Stimulated activated CD4-positive, alpha-beta T cell treated with anti-CD3 and anti-CD28 coated beads, Interleukin-4, amount 100 ng/mL, for 24 hours (primary cell): ENCODE measurements around the gene MESP2.

Experiments used
- DNase-seq: peaks from one replicate; pipeline ENCODE4 v3.0.0-alpha.2; 2020

Gene MESP2, protein sequence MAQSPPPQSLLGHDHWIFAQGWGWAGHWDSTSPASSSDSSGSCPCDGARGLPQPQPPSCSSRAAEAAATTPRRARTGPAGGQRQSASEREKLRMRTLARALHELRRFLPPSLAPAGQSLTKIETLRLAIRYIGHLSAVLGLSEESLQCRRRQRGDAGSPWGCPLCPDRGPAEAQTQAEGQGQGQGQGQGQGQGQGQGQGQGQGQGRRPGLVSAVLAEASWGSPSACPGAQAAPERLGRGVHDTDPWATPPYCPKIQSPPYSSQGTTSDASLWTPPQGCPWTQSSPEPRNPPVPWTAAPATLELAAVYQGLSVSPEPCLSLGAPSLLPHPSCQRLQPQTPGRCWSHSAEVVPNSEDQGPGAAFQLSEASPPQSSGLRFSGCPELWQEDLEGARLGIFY

DNA sequence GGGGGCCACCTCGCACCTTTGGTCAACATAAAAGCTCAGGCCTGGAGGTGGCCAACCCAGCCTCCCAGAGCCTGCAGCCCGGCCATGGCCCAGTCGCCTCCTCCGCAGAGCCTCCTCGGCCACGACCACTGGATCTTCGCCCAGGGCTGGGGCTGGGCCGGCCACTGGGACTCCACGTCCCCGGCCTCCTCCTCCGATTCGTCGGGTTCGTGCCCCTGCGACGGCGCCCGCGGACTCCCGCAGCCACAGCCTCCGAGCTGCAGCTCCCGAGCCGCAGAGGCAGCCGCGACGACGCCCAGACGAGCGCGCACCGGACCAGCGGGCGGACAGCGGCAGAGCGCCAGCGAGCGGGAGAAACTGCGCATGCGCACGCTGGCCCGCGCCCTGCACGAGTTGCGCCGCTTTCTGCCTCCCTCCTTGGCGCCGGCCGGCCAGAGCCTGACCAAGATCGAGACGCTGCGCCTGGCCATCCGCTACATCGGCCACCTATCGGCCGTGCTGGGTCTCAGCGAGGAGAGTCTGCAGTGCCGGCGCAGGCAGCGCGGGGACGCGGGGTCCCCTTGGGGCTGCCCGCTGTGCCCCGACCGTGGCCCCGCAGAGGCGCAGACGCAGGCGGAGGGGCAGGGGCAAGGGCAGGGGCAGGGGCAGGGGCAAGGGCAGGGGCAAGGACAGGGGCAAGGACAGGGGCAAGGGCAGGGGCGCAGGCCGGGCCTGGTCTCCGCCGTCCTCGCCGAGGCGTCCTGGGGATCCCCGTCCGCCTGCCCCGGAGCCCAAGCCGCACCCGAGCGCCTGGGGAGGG, at the start of gene MESP2:
Gene MESP2 (plus strand): TSS at position 59 of the 799 bp plus-strand sequence. CDS start 26 bp downstream, at position 85.
- peak; percentile 41 for DNase-seq

DNA sequence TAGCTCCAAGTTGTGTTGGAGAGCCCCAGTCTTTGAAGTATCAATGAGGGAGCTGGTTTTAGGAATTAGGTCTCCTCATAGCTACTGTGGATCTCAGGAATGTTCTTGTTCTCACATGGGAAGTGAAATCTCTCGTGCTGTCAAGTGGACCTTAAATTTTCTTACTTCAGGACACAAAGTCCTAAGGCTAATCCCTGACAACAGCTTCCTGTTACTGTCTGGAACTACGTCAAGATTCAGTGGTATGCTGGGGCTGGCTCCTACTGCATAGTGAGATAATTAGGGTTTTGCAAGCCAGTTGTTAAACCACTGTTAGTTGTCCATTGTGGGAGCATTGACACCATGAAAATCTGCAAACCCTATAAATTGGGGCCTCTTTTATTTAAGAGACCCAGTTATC, 47.9 kb upstream of the MESP2 start:
- DNase-seq: no peak

DNA sequence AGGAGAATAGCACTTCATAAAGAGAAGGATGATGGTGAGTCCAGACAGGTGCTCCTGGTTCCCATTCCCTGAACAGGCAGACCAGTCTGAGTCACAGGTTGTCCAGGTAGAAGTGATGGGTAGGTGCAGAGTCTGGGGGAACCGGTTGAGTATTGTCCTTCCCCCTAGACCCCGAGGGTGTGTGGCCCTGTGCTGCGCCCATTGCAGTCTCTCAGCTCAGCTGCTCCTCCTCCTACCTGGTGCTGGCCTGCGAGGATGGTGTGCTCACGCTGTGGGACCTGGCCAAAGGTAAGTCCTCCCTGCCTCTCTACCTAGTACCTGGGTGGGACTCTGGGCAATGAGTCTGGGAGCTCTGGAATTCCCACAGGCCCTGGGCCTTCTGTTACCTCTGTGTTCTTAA, 44.9 kb upstream of the MESP2 start:
- no peak for DNase-seq

DNA sequence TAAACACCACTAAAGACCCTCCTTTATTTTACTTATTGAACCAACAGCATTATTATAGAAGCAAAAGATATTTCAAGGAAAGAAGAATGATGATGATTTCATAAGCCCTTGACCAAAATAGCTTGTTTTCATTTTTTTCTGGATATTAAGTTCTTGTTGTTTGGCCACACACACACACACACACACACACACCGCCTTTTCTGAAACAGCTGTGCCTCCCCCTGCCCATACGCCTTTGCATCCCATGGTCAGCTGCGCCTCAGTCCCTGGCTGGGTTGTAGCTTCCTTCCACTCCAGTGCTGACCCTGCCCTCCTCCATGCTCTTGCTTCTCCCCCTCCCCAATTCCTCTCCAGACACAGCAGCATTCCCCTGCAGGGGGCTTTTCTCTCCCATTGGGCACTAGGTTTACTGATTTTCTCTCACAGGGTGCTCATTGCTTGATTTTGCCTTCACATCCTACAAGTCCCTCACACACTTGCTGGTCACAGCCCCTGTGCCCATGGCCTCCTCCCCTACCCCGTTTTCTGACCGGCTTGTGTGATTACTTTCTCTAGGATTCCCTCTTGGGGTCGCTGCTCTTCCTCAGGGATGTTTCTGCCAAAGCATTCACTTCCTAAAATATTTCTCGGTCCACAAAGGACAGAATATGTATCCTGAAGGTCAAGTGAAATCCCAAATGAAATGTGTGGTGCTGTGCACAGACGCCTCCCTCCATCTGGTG, 43.5 kb upstream of the MESP2 start:
- DNase-seq: no peak

DNA sequence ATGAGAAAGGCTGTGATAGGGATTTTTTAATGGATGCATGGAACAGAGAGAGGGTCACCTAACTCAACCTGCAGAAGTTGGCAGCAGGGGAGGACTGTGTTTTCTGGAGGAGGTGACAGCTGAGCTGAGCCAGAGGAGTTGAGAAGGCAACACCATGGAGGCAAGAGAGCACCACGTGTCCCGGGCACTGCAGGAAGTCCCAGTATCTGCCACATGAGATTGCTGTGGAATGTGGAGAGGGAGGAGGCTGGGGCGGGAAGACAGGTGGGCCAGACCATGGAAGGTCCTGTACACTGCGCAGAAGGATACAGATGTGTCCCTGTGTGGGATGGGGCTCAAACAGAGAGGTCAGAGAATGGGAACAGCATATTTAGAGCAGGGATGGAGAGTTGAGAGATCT, 40.4 kb upstream of the MESP2 start:
- no peak for DNase-seq

DNA sequence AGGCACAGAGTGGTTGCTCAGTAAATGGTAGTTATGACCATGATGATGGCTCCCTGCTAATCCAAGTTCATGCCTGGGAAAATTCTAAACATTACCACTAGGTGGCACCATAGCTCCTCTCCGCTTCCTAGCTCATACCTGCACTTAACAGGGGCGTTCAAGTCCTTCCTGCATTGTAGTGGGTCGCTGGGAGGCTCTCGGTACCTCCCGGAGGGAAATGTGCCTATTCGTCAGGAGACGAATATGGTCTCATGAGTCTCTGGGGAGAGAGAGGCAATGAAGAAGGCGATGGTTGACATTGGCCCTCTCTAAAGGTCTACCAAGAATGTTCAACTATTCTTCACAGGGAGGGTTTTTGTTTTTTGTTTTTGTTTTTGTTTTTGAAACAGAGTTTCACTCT, 36.0 kb upstream of the MESP2 start:
- peak; percentile 71 for DNase-seq

DNA sequence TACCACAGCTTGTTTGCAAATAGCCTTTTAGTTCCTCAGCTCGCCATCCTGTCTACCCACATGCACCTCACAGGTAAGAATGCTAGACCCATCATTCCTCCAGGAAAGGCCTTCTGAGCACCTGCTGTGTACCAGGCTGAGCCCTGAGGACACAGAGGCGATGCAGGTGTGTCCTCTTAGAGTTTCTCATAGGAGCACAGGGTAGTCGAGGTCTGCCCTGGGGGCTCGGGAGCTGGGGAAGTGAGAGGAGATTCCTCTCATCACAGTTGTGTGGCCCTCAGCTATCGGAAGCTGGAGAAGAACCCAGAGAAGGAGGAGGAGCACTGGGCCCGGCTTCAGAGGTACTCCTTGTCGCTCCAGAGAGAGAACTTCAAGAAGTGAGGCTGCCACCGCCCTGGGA, 33.1 kb upstream of the MESP2 start:
- DNase-seq: no peak

DNA sequence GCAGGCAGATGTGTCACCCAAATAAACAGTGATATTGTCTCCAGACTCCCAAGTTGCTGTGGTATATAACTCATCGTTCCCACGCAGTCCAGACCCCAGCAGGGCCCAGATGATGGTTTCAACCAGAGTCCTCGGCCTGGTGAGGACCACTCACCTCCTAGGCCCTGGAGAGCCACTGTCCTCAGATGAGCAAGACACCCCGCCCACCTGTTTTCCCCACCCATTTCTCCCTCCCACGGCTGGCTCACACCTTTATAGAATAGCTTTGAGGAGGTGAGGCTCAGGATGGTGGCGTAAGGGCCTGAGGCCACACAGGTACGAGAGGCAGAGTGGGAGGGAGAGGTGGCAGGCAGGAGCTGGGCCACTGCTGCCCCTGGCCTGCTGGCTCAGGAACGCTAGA, 32.5 kb upstream of the MESP2 start:
- no peak for DNase-seq

DNA sequence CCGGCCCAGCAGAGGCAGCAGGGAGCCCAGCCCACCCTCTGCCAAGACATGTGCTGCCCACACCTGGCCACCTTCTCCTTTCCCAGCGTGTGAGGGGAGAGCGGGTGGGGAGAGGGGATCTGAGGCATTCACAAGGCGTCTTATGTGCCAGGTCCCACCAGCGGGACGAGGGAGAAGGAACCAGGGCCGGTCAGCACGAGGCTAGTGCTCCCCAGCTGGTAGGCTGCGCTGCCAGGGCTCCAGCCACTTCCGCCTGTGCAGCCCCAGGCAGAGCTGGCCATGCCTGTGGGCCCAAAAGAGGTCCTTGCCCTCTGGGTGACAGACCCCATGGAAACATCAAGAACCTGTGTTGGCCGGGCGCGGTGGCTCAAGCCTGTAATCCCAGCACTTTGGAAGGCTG, 31.0 kb upstream of the MESP2 start:
- DNase-seq: no peak

DNA sequence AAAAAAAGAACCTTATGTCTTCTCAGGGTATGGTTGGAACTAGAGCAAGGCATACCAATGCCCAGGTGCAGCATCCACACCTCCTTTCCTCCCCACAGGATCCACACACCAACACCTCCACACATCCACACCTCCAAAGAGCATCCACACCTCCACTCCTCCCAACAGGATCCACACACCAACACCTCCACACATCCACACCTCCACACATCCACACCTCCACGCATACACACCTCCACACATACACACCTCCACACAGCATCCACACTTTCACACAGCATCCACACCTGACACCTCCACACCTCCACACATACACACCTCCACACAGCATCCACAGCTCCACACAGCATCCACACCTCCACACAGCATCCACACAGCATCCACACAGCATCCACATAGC, 30.4 kb upstream of the MESP2 start:
- no peak for DNase-seq

DNA sequence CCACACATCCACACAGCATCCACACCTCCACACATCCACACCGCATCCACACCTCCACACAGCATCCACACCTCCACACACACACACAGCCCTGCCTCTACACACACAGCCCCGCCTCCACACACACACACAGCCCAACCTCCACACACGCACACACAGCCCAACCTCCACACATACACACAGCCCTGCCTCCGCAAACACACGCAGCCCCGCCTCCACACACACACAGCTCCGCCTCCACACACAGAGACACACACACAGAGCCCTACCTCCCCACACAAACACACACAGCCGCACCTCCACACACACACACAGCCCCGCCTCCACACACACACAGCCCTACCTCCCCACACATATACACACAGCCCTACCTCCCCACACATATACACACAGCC, 29.7 kb upstream of the MESP2 start:
- no peak for DNase-seq

DNA sequence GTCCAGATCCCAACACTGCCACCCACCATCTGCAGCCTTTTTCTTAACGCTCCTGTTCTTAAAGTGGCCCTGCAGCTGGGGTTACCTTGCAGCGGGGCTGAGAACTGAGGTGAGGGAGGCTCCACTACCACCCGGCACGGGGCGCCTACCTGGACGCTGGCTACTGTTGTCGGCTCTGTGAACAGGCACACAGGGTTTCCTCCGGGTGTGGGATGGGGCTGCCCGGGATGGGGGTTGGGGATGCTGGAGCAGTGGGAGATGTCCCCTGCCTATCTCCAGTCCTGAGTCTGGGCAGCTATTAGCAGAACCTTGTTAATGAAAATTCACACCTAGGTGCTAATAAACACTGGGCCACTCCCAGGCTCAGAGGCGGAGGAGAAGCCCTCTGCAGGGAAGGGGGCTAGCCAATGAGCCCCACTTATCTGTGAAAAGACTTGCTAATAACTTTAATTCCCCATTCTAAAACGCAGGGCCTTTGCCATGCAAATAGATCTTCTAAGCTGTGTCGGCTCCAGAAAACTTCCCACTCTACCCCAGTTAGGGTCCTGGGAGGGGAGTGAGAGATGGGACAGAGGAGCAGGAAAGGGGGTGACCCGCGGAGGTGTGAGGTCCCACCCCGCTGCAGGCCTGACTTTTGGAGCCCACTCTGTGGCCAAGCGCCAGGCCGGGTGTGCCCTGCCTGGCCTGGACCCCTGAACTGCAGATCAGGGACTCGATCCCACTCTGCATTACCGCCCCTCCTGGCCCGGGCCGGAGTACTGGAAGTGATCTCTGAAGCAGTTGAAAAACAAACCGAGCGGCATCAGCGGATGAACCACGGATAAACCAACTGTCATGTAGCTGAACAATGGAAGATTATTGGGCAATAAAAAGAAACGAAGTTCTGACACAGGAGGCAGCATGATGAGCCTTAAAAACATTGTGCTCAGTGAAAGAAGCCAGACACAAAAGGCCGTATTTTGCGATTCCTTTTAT, 28.1 kb upstream of the MESP2 start:
- no peak for DNase-seq

DNA sequence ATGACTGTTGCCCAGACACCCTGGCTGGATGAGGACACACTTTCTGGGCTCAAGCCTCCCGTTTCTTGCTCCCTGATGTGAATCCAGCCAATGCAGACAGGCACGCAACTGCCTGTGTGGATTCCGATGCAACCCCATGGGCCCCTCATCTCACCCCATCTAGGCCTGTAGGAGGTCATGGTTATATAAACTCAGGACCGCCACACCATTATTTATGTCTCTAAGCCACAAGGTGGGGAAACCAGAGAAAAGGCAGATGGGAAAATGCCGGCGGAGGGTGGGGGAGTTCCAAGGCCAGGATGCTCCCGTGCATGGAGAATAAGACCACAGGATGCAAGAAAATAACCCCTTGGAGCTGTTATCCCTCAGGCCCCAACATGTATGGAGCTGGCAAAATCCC, 27.1 kb upstream of the MESP2 start:
- DNase-seq: no peak

DNA sequence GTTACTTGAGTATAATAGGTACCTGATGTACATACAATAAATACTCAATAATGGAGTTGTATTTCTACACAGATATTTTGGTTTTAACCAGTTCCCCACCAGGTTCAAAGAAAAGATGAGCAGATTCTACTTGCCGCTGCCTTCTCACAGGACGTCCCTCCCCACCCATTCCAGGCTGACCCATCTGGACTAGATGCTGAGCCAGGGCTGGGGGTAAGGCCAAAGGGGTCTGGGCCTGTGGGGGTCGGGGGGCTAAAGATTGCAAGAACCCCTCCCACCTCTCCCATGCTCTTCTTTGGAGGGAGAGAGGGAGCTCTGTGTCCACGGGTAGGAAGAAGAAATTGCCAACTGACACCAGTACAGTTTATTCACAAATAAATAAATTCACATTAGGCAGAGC, 26.6 kb upstream of the MESP2 start:
- no peak for DNase-seq

DNA sequence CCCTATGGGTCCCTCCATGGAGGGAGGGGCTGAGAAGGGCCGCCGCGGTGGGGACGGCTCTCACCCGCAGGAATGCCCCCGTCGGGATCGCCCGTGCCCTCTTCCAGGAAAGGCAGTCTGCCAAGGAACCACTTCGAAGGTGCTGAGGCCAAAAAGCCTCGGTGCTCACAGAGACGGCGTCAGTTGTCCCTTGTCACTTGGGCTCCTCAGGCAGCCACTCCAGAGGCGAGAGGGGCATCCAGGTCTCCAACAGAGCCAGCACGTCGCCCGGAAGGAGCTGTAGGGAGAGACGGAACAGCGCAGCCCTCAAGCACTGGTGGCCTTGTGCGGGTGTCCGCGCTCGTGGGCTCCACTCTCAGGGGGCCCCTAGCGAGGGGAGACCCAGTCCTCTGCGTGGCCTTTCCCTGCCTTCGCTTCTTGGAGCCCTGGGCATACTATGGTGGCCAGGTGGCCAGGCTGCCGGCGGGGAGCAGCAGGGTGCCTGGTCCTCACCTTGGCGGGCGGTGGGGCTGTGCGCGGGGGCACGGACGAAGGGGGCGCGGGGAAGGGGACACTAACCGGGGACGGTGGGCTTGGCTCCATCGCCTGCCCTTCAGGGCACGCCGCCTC, 26.1 kb upstream of the MESP2 start:
- no peak for DNase-seq

DNA sequence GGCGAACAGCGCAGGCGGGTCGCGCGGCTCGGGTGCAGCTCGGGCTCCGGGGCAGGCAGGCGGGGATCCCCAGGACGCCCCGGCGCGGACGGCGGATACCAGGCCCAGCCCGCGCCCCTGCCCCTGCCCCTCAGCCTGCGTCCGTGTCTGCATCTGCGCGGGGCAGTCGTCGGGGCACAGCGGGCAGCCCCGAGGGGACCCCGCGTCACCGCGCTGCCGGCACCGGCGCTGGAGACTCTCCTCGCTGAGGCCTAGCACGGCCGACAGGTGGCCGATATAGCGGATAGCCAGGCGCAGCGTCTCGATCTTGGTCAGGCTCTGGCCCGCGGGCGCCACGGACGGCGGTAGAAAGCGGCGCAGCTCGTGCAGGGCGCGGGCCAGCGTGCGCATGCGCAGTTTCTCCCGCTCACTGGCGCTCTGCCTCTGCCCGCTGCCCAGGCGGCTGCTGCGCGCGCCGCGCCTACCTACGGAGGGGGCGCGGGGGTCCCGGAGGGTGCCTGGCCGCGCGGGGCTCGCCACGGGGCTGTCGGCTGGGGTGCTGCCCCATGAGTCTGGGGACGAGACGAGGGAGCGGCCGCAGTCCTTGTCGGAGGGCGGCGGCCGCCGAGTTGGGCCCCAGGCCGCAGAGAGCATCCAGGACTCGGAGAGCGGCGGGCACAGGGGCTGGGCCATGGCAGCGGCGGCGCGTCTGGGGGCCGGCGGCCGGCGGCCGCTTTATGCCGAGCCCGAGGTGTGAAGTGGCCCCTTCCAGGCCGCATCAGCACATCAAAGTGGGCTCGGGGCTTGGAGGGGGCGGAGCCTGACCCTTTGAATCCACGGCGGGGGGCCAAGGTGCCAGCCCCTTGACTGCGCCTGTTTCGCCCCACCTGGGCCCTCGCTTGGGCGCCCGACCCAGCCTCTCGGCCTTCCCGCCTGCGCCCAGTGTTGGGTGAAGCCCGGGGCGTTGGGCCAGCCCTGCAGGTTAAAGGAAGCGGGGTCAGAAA, 25.3 kb upstream of the MESP2 start, which contains the start of gene MESP1:
Gene MESP1 (minus strand): TSS at position 690 of the 983 bp plus-strand sequence. CDS start 18 bp downstream, at position 672.
- peak; percentile 87 for DNase-seq

DNA sequence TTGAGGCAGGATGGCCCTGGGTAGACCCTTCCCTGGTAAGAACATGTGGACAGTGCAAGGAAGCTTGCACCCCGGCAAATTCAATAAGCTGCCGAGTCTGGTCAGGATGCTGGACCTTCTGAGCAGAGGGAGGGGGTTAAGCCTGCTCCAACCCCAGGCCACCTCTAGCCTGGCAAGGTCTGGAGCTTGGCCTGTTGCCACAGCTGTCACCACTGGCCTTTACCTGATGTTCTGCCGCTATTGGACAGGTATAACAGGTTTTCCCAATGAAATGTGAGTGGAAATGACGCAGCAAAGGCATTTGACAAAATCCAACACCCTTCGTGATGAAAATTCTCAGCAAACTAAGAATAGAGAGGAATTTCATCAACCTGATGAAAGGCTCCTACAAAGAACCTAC, 24.4 kb upstream of the MESP2 start:
- no peak for DNase-seq

DNA sequence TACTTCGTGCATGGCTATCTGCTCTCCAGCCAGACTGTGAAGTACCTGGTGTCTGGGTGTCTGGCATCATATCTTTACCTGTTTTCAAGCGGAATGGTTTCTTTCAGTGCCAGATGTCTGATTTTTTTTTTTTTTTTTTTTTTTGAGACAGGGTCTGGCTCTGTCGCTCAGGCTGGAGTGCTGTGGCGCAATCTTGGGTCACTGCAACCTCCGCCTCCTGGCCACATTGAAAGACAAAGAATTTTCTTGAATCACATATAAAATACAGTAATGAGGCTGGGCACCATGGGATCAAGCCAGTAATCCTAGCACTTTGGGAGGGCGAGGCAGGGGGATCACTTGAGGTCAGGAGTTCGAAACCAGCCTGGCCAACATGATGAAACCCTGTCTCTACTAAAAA, 22.3 kb upstream of the MESP2 start:
- no peak for DNase-seq

DNA sequence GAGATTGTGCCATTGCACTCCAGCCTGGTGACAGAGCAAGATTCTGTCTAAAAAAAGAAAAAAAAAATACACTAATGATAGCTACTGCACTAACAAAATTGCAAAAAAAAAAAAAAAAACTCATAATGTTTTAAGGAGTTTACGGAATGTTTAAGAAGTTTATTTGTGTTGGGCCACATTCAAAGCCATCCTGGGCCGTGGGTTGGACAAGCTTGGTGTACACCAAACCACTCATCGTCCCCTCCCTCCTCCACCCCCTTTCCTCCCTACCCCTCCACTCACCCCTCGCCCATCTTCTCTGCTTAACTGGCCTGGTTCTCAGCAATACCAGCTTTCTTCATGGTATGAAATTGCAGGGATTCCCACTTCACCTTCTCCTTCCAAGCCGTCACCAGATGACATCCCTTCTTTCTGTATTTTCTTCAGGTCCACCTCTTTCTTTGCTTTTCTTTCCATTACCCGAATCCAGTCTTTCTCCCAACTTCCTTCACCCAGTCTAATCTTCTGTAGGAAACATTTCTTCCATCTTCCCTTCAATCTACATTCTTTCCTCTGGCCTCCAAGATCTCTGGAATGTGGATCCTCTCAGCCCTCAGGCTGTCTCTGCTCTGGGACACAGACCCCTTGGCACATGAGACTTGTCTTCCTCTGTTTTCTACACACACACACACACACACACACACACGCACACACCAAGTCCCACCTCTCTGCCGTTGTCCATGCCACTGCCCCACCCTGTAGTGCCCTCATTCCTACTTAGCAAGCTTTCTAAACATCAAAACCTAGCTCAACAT, 21.6 kb upstream of the MESP2 start:
- no peak for DNase-seq

DNA sequence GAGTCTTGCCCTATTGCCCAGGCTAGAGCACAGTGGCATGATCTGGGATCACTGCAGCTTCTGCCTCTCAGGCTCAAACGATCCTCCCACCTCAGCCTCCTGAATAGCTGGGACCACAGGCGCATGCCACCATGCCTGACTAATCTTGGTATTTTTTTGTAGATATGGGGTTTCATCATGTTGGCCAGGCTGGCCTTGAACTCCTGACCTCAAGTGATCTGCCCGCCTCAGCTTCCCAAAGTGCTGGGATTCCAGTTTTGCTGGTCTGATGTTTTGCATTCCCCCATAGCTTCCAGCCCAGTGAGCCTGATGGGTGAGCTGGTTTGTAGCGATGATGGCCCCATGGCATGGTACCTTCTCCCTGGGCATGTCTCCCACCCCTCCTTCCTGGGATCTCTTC, 20.4 kb upstream of the MESP2 start:
- DNase-seq: no peak
